SK-N-SH (cell line): ENCODE measurements around the gene CACNA1E. TPM values are rescaled to one million over a fixed set of nuclear protein-coding genes. Genes with fewer than 3 reads are reported as not detected.

Source experiments
- CTCF ChIA-PET: fragments of 300-600, 350-600 bp; formaldehyde crosslinking; extraction: SDS; loops from one replicate; lab custom pipeline; 2021; lab: Yijun Ruan, JAX
- POLR2A ChIA-PET: fragments of 350-600 bp; sonication (Branson Sonifier 250); formaldehyde crosslinking; extraction: SDS; loops from one replicate; lab custom pipeline; 2020; ENCODE audit warnings: antibody characterized with exemption, inconsistent platforms; lab: Yijun Ruan, JAX
- DNase-seq: peaks from one replicate; pipeline ENCODE4 v3.0.0; 2012
- H2AFZ ChIP-seq: fragments of 200-600 bp; sonication (generic); 2 replicates; pipeline ENCODE4 v1.8.1; 2016; ENCODE audit warnings: antibody characterized with exemption, mild to moderate bottlenecking, low read depth
- H3F3A ChIP-seq: fragments of 200-600 bp; sonication (generic); replicated peaks from 2 replicates; pipeline ENCODE3; 2016; ENCODE audit warnings: antibody characterized with exemption, mild to moderate bottlenecking; ENCODE audit not compliant: insufficient read depth
- H3K27ac ChIP-seq, 2 experiments: fragments of 200-500 bp in 1 of 2; fragments of 200-600 bp in 1 of 2; sonication (Bioruptor generic) in 1 of 2; sonication (generic), shearing (Covaris generic) in 1 of 2; 2 replicates each; pipeline versions ENCODE4 v1.5.1 to v1.6.1; 2014 to 2016; ENCODE audit warnings: low read depth in 2 of 2, inconsistent platforms in 1 of 2, low read length in 1 of 2, mild to moderate bottlenecking in 1 of 2, mixed read lengths in 1 of 2
- H3K27me3 ChIP-seq: fragments of 200-600 bp; sonication (generic), shearing (Covaris generic); 2 replicates; pipeline ENCODE4 v1.6.1; 2016; ENCODE audit warnings: mixed run types; ENCODE audit not compliant: insufficient read depth
- H3K36me3 ChIP-seq, 2 experiments: fragments of 200-500 bp in 1 of 2; fragments of 200-600 bp in 1 of 2; sonication (Bioruptor generic) in 1 of 2; sonication (generic) in 1 of 2; replicated peaks in 1 of 2; 2 replicates each; pipeline versions ENCODE3 to v1.5.1; 2014 to 2016; ENCODE audit warnings: low read length in 1 of 2, mild to moderate bottlenecking in 1 of 2; ENCODE audit not compliant: insufficient read depth in 2 of 2, control insufficient read depth in 1 of 2
- H3K4me1 ChIP-seq, 2 experiments: fragments of 200-500 bp in 1 of 2; fragments of 200-600 bp in 1 of 2; sonication (Bioruptor generic) in 1 of 2; sonication (generic), shearing (Covaris generic) in 1 of 2; 2 replicates each; pipeline versions ENCODE4 v1.5.1 to v1.6.1; 2014 to 2016; ENCODE audit warnings: low read depth in 1 of 2, low read length in 1 of 2, mixed run types in 1 of 2; ENCODE audit not compliant: insufficient read depth in 2 of 2, control insufficient read depth in 1 of 2
- H3K4me2 ChIP-seq: fragments of 200-600 bp; sonication (generic), shearing (Covaris generic); 2 replicates; pipeline ENCODE4 v1.6.1; 2017; ENCODE audit warnings: mixed run types
- H3K4me3 ChIP-seq, 2 experiments: fragments of 200-500 bp in 1 of 2; fragments of 200-600 bp in 1 of 2; sonication (Bioruptor generic) in 1 of 2; sonication (generic), shearing (Covaris generic) in 1 of 2; 2 replicates each; pipeline versions ENCODE4 v1.5.1 to v1.8.1; 2014 to 2016; ENCODE audit warnings: low read depth in 2 of 2, inconsistent platforms in 1 of 2, low read length in 1 of 2, mild to moderate bottlenecking in 1 of 2, mixed read lengths in 1 of 2, moderate library complexity in 1 of 2
- H3K79me2 ChIP-seq: fragments of 200-600 bp; sonication (generic); 2 replicates; pipeline ENCODE4 v1.8.1; 2017; ENCODE audit warnings: mild to moderate bottlenecking; ENCODE audit not compliant: insufficient read depth
- H3K9ac ChIP-seq: fragments of 200-600 bp; sonication (generic); 2 replicates; pipeline ENCODE4 v1.6.1; 2017; ENCODE audit warnings: mixed run types
- H3K9me2 ChIP-seq: fragments of 200-600 bp; sonication (generic); 2 replicates; pipeline ENCODE4 v1.6.1; 2017; ENCODE audit warnings: mixed run types
- H3K9me3 ChIP-seq: fragments of 200-600 bp; sonication (generic); 2 replicates; pipeline ENCODE4 v1.6.1; 2017; ENCODE audit warnings: mixed run types, mild to moderate bottlenecking, moderate library complexity
- H4K20me1 ChIP-seq: fragments of 200-600 bp; sonication (generic); 2 replicates; pipeline ENCODE4 v1.6.1; 2017; ENCODE audit warnings: mild to moderate bottlenecking, mixed run types; ENCODE audit not compliant: insufficient read depth
- CTCF ChIP-seq: fragments of 200-600 bp; sonication (generic); IDR thresholded peaks from 2 replicates; pipeline ENCODE4 v1.6.1; 2017; ENCODE audit warnings: antibody characterized with exemption, mild to moderate bottlenecking, moderate library complexity
- EZH2phosphoT487 ChIP-seq: fragments of 200-600 bp; sonication (generic); IDR thresholded peaks from 2 replicates; pipeline ENCODE4 v1.6.1; 2017; ENCODE audit warnings: low read depth, mixed run types, mild to moderate bottlenecking, antibody characterized with exemption, moderate library complexity, borderline replicate concordance
- FOXJ3 ChIP-seq: sonication (generic); formaldehyde crosslinking; IDR thresholded peaks from 2 replicates; pipeline ENCODE4 v1.5.1; 2020; ENCODE audit warnings: mild to moderate bottlenecking, missing genetic modification reagents
- MAX ChIP-seq: IDR thresholded peaks from 2 replicates; pipeline ENCODE4 v1.4.0; 2012; ENCODE audit warnings: low read depth
- MEF2A ChIP-seq: IDR thresholded peaks from 2 replicates; pipeline ENCODE4 v1.4.0; 2012; ENCODE audit warnings: low read depth, borderline replicate concordance
- NFIC ChIP-seq: IDR thresholded peaks from 2 replicates; pipeline ENCODE4 v1.4.0; 2012; ENCODE audit warnings: borderline replicate concordance
- RAD21 ChIP-seq: IDR thresholded peaks from 2 replicates; pipeline ENCODE4 v1.6.1; 2012; ENCODE audit warnings: mild to moderate bottlenecking, low read length
- RCOR1 ChIP-seq: fragments of 150-350 bp; IDR thresholded peaks from 2 replicates; pipeline ENCODE4 v1.6.1; 2017; ENCODE audit warnings: antibody characterized with exemption, low read length
- REST ChIP-seq: IDR thresholded peaks from 2 replicates; pipeline ENCODE4 v1.6.1; 2012; ENCODE audit warnings: mild to moderate bottlenecking, low read depth, low read length, moderate library complexity
- SMC3 ChIP-seq: IDR thresholded peaks from 2 replicates; pipeline ENCODE4 v1.6.1; 2012; ENCODE audit warnings: low read depth, low read length, improper control_type of control experiment
- TCF12 ChIP-seq: IDR thresholded peaks from 2 replicates; pipeline ENCODE4 v1.4.0; 2012
- WGBS: methylation state at CpG from one replicate; pipeline ENCODE4 v1.1.6; 2017; ENCODE audit warnings: low lambda C conversion rate; 5-methylcytosine and 5-hydroxymethylcytosine counted together
- polyA plus RNA-seq, 3 experiments: library from polyadenylated mRNA; depleted of rRNA; stranded (reverse); fragments of >200 nt; gene quantifications; 2 replicates each; pipeline ENCODE4 v1.2.3, GENCODE V29; 2012

The CACNA1E gene
- polyA plus RNA-seq, 1 of the 3 experiments (the other 2 are of a cell fraction), result not detected

- CTCF ChIA-PET, result no interaction called here
Measured at GRCh38 chr1:181503171-181503810, 20.0 kb downstream of the CACNA1E start.

GRCh38 chr1:181504399-181504842 lies 21.1 kb downstream of the CACNA1E start:
- Histone ChIP-seq H3F3A (no peaks in the 10 kb centered on the region), H3K36me3 (no peaks in the 10 kb centered on the region), H3K27me3 (no peaks in the 10 kb centered on the region), H3K4me3 (peak overlapping the region in 1 of 2 experiments; percentile 32; a peak in 1 of 4 replicates), H2AFZ (no peak overlapping the region), H3K79me2 (no peaks in the 10 kb centered on the region), H4K20me1 (no peaks in the 10 kb centered on the region), H3K27ac (no peak overlapping the region), H3K9ac (no peak overlapping the region), H3K9me3 (no peaks in the 10 kb centered on the region), H3K4me2 (no peak overlapping the region), H3K9me2 (no peaks in the 10 kb centered on the region), H3K4me1 (no peaks in the 10 kb centered on the region)
- ChIA-PET POLR2A (no interaction called here), CTCF (interaction anchor here (0.7 to 1.2 kb wide), 4 partner anchors 11 to 47 kb away, joined by 3 to 6 read pairs (median 4); no protein-coding TSS in a partner anchor)
- no peak for TF ChIP-seq MEF2A
- TF ChIP-seq NFIC, result no peak
- peak; percentile 45 for TF ChIP-seq CTCF
- TF ChIP-seq FOXJ3, result no peak
- no peak for TF ChIP-seq SMC3
- WGBS, result 32% methylated on average over 4 of the region's 4 CpGs
- no peak for DNase-seq

More at GRCh38 chr1:181503171-181503810, 20.0 kb downstream of the CACNA1E start:
- no peaks in the 10 kb centered on the region for H3K79me2 ChIP-seq
- no peak for DNase-seq
- no peaks in the 10 kb centered on the region for H3K4me1 ChIP-seq
- H3K27ac ChIP-seq, result no peak overlapping the region
- no peak overlapping the region for H3K4me3 ChIP-seq
- H3K9ac ChIP-seq, result no peak overlapping the region
- H2AFZ ChIP-seq, result no peak overlapping the region
- no peaks in the 10 kb centered on the region for H3K36me3 ChIP-seq
- H3K9me2 ChIP-seq, result no peaks in the 10 kb centered on the region
- no peaks in the 10 kb centered on the region for H4K20me1 ChIP-seq
- no peak overlapping the region for H3K4me2 ChIP-seq
- no peaks in the 10 kb centered on the region for H3K9me3 ChIP-seq
- WGBS, result 30% methylated on average over 6 of the region's 6 CpGs
- no peaks in the 10 kb centered on the region for H3F3A ChIP-seq
- TF ChIP-seq MAX (no peak), REST (no peak), SMC3 (no peak), TCF12 (no peak), EZH2phosphoT487 (no peak), RCOR1 (no peak), MEF2A (no peak), RAD21 (no peak)
- TF ChIP-seq, all 33 proteins: peak for 0
- POLR2A ChIA-PET, result no interaction called here
- H3K27me3 ChIP-seq, result no peaks in the 10 kb centered on the region
